ENCODE data around the gene USH2A.

The USH2A gene

GRCh38 chr1:216073793-216074595 is 349.3 kb downstream of the USH2A start:
- no peak overlapping the region for H3K27ac ChIP-seq
- TF ChIP-seq, protein P1, sequence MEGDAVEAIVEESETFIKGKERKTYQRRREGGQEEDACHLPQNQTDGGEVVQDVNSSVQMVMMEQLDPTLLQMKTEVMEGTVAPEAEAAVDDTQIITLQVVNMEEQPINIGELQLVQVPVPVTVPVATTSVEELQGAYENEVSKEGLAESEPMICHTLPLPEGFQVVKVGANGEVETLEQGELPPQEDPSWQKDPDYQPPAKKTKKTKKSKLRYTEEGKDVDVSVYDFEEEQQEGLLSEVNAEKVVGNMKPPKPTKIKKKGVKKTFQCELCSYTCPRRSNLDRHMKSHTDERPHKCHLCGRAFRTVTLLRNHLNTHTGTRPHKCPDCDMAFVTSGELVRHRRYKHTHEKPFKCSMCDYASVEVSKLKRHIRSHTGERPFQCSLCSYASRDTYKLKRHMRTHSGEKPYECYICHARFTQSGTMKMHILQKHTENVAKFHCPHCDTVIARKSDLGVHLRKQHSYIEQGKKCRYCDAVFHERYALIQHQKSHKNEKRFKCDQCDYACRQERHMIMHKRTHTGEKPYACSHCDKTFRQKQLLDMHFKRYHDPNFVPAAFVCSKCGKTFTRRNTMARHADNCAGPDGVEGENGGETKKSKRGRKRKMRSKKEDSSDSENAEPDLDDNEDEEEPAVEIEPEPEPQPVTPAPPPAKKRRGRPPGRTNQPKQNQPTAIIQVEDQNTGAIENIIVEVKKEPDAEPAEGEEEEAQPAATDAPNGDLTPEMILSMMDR (IDR thresholded peaks at IDR 0.05): no peak
- H3K4me3 ChIP-seq: no peak overlapping the region
- no peak for DNase-seq (ENCODE audit: low spot score)

DNA sequence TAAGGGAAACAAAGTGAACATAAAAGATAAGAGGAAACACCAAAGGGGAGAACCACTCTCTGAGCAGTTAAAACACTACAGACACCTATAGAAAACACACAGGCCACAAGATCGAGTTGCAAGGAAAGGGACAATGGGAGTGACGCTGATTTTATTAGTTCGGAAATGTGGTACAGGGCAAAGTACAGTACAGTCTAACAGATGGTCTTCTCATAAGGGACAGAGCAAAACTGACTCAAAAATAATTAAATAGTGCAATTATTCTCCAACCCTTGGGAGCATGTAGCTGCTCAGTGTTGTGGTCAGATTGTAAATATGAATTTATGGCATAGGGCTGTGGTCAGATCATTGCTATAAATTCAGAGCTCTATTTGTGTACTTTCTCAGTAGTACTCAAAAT is 352.0 kb downstream of the USH2A start:
- DNase-seq (ENCODE audit: low spot score): no peak
- Histone ChIP-seq H3K4me3 (no peak overlapping the region), H3K27ac (no peak overlapping the region)
- TF ChIP-seq, protein P1 (IDR thresholded peaks at IDR 0.05): no peak

- H3K4me3 ChIP-seq: no peak overlapping the region
- DNase-seq (ENCODE audit: low spot score): no peak
Observed at GRCh38 chr1:216064643-216065042, 358.6 kb downstream of the USH2A start.

GRCh38 chr1:216057947-216058346 is 365.3 kb downstream of the USH2A start:
- no peak overlapping the region for H3K4me3 ChIP-seq
- no peak for DNase-seq (ENCODE audit: low spot score)
- TF ChIP-seq, protein P1 (IDR thresholded peaks at IDR 0.05): no peak
- H3K27ac ChIP-seq: no peak overlapping the region

More at GRCh38 chr1:216064643-216065042, 358.6 kb downstream of the USH2A start:
- no peak overlapping the region for H3K27ac ChIP-seq
- TF ChIP-seq, protein P1 (IDR thresholded peaks at IDR 0.05): no peak

DNA sequence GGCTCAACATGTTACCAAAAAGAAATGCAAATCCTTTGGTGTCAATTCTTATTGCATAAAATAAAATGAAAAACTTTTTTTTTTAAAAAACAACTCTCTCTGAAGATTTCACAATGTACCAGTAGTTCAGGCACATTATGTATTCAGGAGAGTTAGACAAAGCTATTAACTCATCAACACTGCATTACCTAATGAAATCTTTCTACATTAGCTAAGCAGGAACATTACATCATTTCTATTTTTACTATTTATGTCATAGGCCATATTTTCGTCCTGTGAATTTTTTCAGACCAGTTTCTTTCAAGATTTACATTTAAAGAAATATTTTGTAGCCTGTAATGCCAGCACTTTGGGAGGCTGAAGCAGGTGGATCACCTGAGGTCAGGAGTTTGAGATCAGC is 366.2 kb downstream of the USH2A start:
- TF ChIP-seq, protein P1 (IDR thresholded peaks at IDR 0.05): no peak
- no peak for DNase-seq (ENCODE audit: low spot score)
- Histone ChIP-seq H3K4me3 (no peak overlapping the region), H3K27ac (no peak overlapping the region)

DNA sequence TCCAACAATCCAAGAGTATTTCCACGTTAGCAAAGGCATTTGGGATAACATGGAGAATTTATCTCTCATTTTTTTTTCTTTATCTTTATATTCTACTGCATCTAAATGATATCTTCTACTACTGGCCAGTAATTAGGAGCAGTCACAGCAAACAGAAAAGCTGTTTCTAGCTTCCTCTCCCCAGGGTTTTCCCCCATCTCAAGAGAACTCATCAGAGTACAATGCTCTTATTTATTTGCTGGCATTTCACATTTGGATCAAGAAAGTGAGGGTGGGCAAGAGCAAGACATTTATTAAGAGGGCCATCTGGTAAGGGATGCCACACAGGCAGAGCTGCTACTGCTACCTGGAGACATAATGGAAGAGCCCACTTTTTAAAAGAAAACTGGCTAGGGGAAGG is 368.2 kb downstream of the USH2A start:
- no peak for DNase-seq (ENCODE audit: low spot score)
- H3K4me3 ChIP-seq: no peak overlapping the region
- H3K27ac ChIP-seq: no peak overlapping the region
- TF ChIP-seq, protein P1 (IDR thresholded peaks at IDR 0.05): no peak

DNA sequence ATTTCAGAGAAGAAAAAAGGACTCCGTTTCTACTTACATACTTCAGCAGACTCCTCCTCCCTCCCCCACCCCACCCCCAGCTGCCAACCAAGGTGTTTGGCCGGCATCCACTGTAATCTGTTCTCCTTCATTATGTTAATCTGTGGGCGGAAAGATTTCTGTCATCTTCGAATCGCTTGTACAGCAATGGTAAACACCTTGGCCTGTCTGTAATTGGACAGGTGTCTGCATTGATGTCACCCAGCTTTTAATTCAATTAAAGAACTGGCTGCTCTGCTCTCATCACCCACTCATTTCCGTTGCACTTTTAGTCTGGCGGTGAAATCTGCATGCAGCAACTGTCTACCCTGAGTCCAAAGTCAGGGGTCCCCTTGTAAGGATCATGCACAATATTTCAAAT is 368.6 kb downstream of the USH2A start:
- TF ChIP-seq, protein P1 (IDR thresholded peaks at IDR 0.05): no peak
- no peak for DNase-seq (ENCODE audit: low spot score)
- H3K4me3 ChIP-seq: no peak overlapping the region
- H3K27ac ChIP-seq: no peak overlapping the region

Data from coronary artery (tissue), 2 donors.